ENCODE measurements around the gene SLC49A3. TPM values are rescaled to one million over a fixed set of nuclear protein-coding genes. Genes with fewer than 3 reads are reported as not detected.

SLC49A3 gene
- polyA plus RNA-seq, 1 donor (not counting 4 experiments of a cell fraction or from before 2014, with no cell fraction given): 0.04 TPM

GRCh38 chr4:655464-656151, 33.3 kb downstream of the SLC49A3 start:
- H3K9me1 ChIP-seq (ENCODE audit: control insufficient read depth, extremely low read depth, insufficient read depth, low read length): no peaks in the 10 kb centered on the region
- H3K9ac ChIP-seq (ENCODE audit: control insufficient read depth, extremely low read depth, insufficient read depth, low read length): no peak overlapping the region
- FAIRE-seq (no peak), DNase-seq (ENCODE audit: low read depth, low spot score) (no peak)
- no peaks in the 10 kb centered on the region for H3K36me3 ChIP-seq (ENCODE audit: control insufficient read depth in 2 of 2, extremely low read depth in 1 of 2, insufficient read depth in 2 of 2, low read length in 2 of 2)
- no peaks in the 10 kb centered on the region for H3K79me2 ChIP-seq (ENCODE audit: control insufficient read depth, insufficient read depth, low read length)
- peaks cover 14% of the 10 kb centered on the region for H3K27me3 ChIP-seq (ENCODE audit: control insufficient read depth, extremely low read depth, insufficient read depth, low read length)
- dilution Hi-C loops (cut with MboI; ENCODE audit: extremely low pct_ligation_motif_present, low sequenced_read_pairs): no loop called here
- peaks cover 3% of the 10 kb centered on the region for H3K9me3 ChIP-seq (ENCODE audit: control insufficient read depth, low read depth, low read length)
- no peak for TF ChIP-seq EZH2 (IDR thresholded peaks at IDR 0.05; ENCODE audit: low read length)
- TF ChIP-seq CTCF (optimal IDR thresholded peaks at IDR 0.05 in 1 of 3, IDR thresholded peaks at IDR 0.05 in 1 of 3, conservative IDR thresholded peaks at IDR 0.05 in 1 of 3; ENCODE audit: extremely low read depth in 1 of 3, insufficient read depth in 2 of 3, low read length in 3 of 3): no peak
- no peaks in the 10 kb centered on the region for H3K4me1 ChIP-seq (ENCODE audit: control insufficient read depth, extremely low read depth, insufficient read depth, low read length)
- H3K4me3 ChIP-seq (ENCODE audit: control insufficient read depth in 2 of 3, extremely low read depth in 1 of 3, insufficient read depth in 2 of 3, low read depth in 1 of 3, low read length in 3 of 3): no peak overlapping the region
- H4K20me1 ChIP-seq (ENCODE audit: control insufficient read depth, extremely low read depth, insufficient read depth, low read length): no peaks in the 10 kb centered on the region
- H3K4me2 ChIP-seq (ENCODE audit: control insufficient read depth, extremely low read depth, insufficient read depth, low read depth, low read length): no peak overlapping the region
- no peak overlapping the region for H3K27ac ChIP-seq (ENCODE audit: control insufficient read depth, insufficient read depth, low read length)
- H2AFZ ChIP-seq (ENCODE audit: control insufficient read depth, low read length): no peak overlapping the region

- FAIRE-seq: no peak
- dilution Hi-C loops (cut with MboI; ENCODE audit: extremely low pct_ligation_motif_present, low sequenced_read_pairs): no loop called here
- peaks cover 18% of the 10 kb centered on the region for H3K27me3 ChIP-seq (ENCODE audit: control insufficient read depth, extremely low read depth, insufficient read depth, low read length)
Measured at GRCh38 chr4:654871-655463, 34.0 kb downstream of the SLC49A3 start.

More at GRCh38 chr4:654871-655463, 34.0 kb downstream of the SLC49A3 start:
- H3K4me1 ChIP-seq (ENCODE audit: control insufficient read depth, extremely low read depth, insufficient read depth, low read length): no peaks in the 10 kb centered on the region
- no peak for DNase-seq (ENCODE audit: low read depth, low spot score)
- no peak overlapping the region for H3K27ac ChIP-seq (ENCODE audit: control insufficient read depth, insufficient read depth, low read length)
- no peak overlapping the region for H3K4me3 ChIP-seq (ENCODE audit: control insufficient read depth in 2 of 3, extremely low read depth in 1 of 3, insufficient read depth in 2 of 3, low read depth in 1 of 3, low read length in 3 of 3)
- no peak overlapping the region for H3K9ac ChIP-seq (ENCODE audit: control insufficient read depth, extremely low read depth, insufficient read depth, low read length)
- TF ChIP-seq CTCF (optimal IDR thresholded peaks at IDR 0.05 in 1 of 3, IDR thresholded peaks at IDR 0.05 in 1 of 3, conservative IDR thresholded peaks at IDR 0.05 in 1 of 3; ENCODE audit: extremely low read depth in 1 of 3, insufficient read depth in 2 of 3, low read length in 3 of 3) (no peak), EZH2 (IDR thresholded peaks at IDR 0.05; ENCODE audit: low read length) (no peak)
- H2AFZ ChIP-seq (ENCODE audit: control insufficient read depth, low read length): no peak overlapping the region
- no peaks in the 10 kb centered on the region for H3K79me2 ChIP-seq (ENCODE audit: control insufficient read depth, insufficient read depth, low read length)
- H4K20me1 ChIP-seq (ENCODE audit: control insufficient read depth, extremely low read depth, insufficient read depth, low read length): no peaks in the 10 kb centered on the region
- H3K9me3 ChIP-seq (ENCODE audit: control insufficient read depth, low read depth, low read length): peaks cover 3% of the 10 kb centered on the region
- H3K4me2 ChIP-seq (ENCODE audit: control insufficient read depth, extremely low read depth, insufficient read depth, low read depth, low read length): no peak overlapping the region
- H3K36me3 ChIP-seq (ENCODE audit: control insufficient read depth in 2 of 2, extremely low read depth in 1 of 2, insufficient read depth in 2 of 2, low read length in 2 of 2): no peaks in the 10 kb centered on the region
- no peaks in the 10 kb centered on the region for H3K9me1 ChIP-seq (ENCODE audit: control insufficient read depth, extremely low read depth, insufficient read depth, low read length)
